RCC 7860 (cell line): Measurements from ENCODE around the gene ADAMTSL1.
A peak's percentile ranks its signal among the peaks of the same experiment; 100 is the strongest.

Source experiments
- DNase-seq: peaks from one replicate; pipeline ENCODE4 v3.0.0-alpha.2; 2015; ENCODE audit warnings: low spot score
- FAIRE-seq: peaks from 2 replicates; lab custom pipeline; 2012; peaks lifted over from hg19 to GRCh38; lab: Jason Lieb, UNC

Gene ADAMTSL1

GRCh38 chr9:18459962-18460584, 13.9 kb upstream of the ADAMTSL1 start:
- DNase-seq (peak; percentile 38), FAIRE-seq (no peak)

- DNase-seq = no peak
- no peak for FAIRE-seq
Observed at GRCh38 chr9:18461496-18461895, 12.5 kb upstream of the ADAMTSL1 start.

- FAIRE-seq (peak; percentile 47), DNase-seq (peak; percentile 52)
Observed at GRCh38 chr9:18463991-18464390, 10.0 kb upstream of the ADAMTSL1 start.

- no peak for DNase-seq
- FAIRE-seq = no peak
Observed at GRCh38 chr9:18466101-18466500, 7.9 kb upstream of the ADAMTSL1 start.

DNA sequence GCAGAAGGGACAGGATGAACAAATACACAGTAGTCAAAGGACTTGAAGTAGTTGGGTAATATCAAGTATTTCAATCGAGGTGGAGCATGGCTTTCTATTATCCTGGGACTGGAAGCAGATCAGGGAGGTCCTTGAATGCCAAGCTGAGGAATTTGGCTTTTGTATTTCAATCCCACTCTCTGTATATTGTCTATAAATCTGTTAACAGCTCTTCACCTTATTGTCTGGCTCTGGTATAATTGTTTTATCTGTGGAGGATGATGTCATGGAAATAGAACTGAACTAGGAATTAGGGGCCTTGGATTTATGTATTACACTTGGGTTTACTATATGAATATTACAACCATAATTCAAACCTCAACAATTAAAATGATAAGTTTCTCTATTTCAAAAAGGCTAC, 6.3 kb upstream of the ADAMTSL1 start:
- no peak for FAIRE-seq
- DNase-seq = no peak

- DNase-seq (no peak), FAIRE-seq (no peak)
Observed at GRCh38 chr9:18472435-18472834, 1.5 kb upstream of the ADAMTSL1 start.

DNA sequence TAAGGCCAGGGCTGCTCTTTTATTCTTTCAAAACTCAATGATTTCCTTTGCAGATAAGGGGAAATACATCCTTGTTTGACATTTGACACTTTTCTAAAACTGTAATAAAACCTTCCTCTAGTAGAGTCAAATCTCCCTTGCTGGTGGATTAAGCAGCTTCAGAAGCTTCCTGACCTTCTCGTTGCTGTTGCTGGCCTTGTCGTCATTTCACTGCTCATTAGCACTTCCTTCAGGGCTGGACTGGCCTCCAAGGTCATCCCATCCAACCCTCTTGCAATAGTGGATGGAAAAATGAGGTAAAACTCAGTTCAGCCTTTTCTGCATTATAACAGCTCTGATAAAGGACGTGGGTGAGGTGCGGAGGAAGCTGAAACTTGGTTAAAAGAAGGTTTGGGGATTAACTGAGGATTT, 1.1 kb upstream of the ADAMTSL1 start:
- FAIRE-seq (no peak), DNase-seq (no peak)

DNA sequence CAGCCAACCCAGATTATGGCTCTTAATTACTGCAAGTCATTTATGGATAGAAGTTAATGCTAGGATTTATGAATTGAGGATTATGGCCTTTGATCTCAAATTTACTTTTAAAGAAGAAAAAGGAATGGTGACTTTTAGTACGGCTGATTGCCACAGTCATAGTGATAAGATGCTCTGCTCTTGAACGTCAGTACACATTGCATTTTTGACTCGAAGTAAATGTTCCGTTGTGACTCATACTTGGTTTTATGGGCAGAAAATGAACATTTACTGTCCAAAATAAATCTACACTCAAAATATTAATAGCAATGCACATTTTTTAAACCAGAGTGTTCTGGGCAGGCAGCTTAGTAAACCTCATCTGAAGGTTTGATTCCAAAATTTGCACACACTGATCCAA, 830 bp downstream of the ADAMTSL1 start:
- DNase-seq (no peak), FAIRE-seq (no peak)

GRCh38 chr9:18477121-18477660, 3.2 kb downstream of the ADAMTSL1 start:
- DNase-seq (no peak), FAIRE-seq (no peak)

- DNase-seq = no peak
- FAIRE-seq = no peak
Observed at GRCh38 chr9:18477719-18478118, 3.8 kb downstream of the ADAMTSL1 start.

GRCh38 chr9:18478501-18479361, 4.8 kb downstream of the ADAMTSL1 start:
- peak; percentile 87 for DNase-seq
- FAIRE-seq = peak; percentile 89

DNA sequence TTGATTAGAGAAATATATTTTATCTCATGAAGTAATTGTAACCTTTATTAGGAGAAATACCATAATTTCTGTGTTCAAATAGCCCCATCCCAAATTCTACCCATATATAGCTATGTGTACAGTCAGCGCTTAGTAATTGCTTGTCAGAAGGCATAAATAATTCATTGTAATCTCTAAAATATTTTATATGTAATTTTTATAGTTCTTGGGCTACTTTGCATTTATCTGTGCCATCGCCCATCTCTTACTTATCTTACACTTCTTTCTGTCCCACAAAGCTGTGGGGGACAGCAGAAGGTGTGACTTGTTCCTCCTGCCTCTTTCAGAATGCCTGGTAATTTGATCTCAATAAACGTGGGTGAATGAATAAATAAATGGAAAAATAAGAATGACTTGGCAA, 5.5 kb downstream of the ADAMTSL1 start:
- DNase-seq (no peak), FAIRE-seq (no peak)

DNA sequence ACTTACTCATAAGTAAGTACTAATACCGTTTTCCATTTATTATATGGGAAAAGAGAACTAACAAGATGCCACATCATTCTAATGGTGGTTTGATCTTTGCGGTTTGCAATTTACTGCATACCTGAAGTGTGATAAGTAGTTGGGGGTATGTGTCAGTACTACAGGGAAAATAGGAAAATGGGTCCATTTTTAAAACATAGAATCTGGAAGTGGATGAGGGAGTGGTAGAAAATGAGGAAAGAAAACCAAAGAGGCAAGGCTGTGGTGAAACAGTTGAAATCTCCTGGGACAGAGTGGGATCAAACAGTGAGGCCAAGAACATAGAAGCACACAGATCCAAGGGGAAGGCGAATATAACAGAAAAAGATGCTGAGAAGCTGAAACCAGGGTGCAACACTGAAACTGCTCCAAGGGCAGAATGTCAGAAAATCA, 6.7 kb downstream of the ADAMTSL1 start:
- peak; percentile 66 for DNase-seq
- FAIRE-seq = peak; percentile 65

GRCh38 chr9:18482371-18482770, 8.4 kb downstream of the ADAMTSL1 start:
- DNase-seq (no peak), FAIRE-seq (no peak)

- FAIRE-seq (no peak), DNase-seq (peak; percentile 7)
Observed at GRCh38 chr9:18485714-18486113, 11.8 kb downstream of the ADAMTSL1 start.

GRCh38 chr9:18487611-18488010, 13.7 kb downstream of the ADAMTSL1 start:
- FAIRE-seq = no peak

GRCh38 chr9:18488886-18489285, 14.9 kb downstream of the ADAMTSL1 start:
- DNase-seq (no peak), FAIRE-seq (no peak)

More at GRCh38 chr9:18487611-18488010, 13.7 kb downstream of the ADAMTSL1 start:
- no peak for DNase-seq

DNA sequence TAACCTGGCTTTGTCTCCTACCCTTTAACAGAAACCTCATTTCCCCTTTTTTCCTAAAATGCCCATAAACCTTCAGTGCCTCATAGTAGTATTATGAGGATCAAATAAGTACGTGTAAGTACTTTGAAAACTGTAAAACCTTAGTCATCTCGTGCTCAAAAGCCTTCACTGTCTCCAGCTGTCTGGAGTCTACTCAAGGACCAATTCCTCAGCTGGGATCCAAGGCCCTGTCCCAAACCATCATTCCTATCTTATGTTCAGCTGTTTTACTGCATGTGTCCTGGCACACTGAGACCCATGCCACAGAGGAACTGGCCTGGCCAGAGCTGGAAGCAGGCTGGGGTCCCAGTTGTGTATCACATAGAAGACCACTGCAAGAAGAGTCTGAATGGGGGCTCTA, 15.9 kb downstream of the ADAMTSL1 start:
- no peak for FAIRE-seq

DNA sequence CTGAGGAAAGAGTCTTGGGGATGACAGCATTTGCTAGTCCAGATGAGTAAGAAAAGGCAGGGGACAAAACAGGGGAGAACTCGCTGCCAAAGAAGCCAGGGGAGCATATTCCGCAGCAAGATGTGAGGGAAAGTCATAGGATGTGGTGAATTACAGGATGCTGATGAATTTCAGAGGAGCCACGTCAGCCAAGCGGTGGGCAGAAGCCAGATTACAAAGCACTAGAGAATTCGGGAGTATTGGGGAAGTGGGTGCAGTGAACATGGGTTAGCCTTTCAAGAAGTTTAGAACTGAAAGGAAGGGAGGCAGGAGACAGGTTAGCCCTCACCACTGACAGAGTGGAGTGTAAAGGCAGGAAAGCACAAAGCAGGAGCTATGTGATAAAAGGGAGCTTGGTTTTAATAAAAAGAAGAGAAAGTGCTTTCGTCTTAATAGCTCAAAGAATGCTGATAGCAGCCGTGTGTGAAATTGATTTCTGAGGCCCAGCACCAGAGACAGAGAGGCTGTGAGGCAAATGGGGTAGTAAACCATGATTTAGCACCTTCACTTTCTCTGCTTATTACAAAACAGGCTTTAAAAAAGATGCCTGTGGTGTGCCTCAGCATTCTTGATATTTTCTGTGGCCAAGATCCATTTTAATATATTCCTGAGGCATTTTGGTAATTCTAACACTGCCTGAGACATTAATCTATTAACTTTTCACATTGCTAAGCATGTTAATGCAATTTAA, 16.9 kb downstream of the ADAMTSL1 start:
- DNase-seq = peak; percentile 99
- peak; percentile 96 for FAIRE-seq

More for the DNA sequence above, 15.9 kb downstream of the ADAMTSL1 start:
- DNase-seq = peak; percentile 31

GRCh38 chr9:18492612-18493011, 18.7 kb downstream of the ADAMTSL1 start:
- FAIRE-seq (peak; percentile 30), DNase-seq (peak; percentile 18)

DNA sequence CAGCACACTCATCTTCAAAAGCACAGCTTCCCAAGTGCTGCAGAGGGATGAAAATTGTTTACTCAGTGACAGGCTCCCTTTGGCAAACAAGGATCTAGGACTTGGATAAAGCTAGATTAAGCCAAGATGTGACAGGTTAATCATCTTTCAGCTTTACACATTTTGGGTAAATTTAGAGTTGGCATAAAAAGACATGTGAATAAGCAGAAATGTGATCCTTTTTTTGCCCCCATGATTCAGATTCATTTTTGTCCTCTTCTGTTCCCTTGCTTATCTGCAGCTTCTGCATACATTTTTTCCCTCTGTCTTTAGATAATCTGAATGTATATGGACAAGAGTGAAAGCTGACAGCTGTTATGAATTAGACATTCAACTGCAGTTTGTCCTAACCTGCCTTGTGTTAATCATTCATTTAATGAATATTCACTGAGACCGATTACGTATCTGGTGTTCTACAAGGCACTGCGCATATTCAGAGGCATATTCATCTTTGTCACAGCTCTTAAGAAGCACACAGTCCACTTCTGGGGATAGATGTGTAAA, 19.6 kb downstream of the ADAMTSL1 start:
- DNase-seq (peak; percentile 38), FAIRE-seq (peak; percentile 31)
